GM18502 (cell line): ENCODE data around the gene UBN2.

Experiments
- ATAC-seq: cut with Tn5 transposase; IDR thresholded peaks from one replicate; pipeline ENCODE4 v1.9.1; 2021; ENCODE audit warnings: mild to moderate bottlenecking; ENCODE audit not compliant: unreplicated experiment, poor library complexity

UBN2 gene

DNA sequence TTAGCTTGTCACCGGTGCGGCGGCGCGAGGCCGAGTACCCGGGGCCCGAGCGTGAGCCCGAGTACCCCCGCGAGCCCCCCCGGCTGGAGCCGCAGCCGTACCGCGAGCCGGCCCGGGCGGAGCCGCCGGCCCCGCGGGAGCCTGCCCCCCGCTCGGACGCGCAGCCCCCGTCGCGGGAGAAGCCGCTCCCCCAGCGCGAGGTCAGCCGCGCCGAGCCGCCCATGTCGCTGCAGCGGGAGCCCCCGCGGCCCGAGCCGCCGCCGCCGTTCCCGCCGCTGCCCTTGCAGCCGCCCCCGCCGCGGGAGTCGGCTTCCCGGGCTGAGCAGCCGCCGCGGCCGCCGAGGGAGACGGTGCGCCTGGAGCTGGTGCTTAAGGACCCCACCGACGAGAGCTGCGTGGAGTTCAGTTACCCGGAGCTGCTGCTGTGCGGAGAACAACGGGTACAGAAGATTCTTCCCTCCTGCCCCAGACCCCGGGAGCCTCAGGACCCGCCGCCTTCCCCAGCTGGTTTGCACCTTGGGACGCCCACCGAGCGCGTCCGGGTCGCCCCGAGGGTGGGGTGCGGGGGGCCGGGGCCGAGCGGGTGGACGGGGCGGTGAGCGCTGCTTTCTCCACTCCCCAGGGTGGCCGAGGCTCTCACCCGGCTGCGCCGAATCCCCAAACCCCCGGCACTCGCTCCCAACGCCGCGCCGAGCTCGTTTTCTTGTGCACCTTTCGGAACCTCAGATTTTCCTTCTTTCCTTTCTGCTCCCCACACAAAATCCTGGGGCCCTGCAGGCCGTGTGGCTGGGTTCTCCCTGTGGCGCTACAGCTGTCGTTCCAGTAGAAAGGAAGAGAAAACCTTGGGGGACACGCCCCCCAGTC, 708 bp downstream of the UBN2 start:
- peak; percentile 32 for ATAC-seq

DNA sequence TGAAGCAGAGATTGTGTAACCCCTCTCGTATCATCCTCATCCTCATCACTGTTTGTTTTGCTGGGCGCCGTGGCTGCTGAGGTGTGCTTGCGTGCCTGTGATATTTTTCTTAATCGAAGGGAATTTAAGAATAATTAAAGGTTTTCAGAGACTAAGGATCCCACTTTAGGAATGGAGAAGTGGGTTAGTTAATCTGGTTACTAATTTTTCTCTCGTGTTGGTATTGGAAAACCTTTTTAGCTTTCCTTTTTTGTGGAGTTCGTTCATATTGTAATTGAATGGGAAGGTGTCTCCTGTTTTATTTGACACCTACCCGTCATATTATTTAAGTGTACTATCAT, 1.3 kb downstream of the UBN2 start:
- no peak for ATAC-seq

DNA sequence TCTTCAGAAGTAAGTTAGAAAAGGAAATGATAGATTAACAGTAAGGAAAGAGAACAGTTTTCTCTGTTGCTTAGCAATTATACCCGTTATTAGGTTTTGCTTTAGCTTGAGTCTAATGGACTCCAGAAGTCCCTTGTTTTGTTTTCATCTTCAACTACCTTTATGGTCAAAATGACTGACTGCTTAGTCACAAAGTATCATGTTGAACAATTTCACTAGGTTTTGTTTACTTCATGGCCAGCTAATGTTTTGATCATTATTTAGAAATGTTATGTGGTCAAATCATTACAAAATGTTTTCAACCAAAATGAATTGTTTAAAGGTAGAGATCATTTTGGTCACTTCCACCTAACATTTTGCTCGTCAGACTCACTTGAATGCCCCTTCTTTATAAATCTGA, 1.9 kb downstream of the UBN2 start:
- ATAC-seq = no peak

DNA sequence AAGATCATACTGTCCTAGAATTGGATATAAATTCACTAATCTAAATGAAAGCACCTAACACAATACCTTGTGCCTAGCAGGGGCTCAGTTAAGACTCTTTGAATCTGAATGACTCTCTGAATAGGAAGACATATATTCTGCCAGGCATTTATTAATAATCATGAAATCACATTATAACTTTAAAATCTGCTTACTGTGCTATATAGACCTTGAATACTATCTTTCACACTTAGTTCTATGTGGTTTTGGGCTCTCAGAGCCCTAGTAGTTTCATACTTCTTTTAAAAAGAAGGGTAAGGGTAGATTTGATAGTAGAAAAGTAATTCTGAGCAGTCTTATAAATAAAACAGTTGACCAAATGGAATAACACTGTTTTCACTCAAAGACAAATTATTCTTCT, 10.2 kb downstream of the UBN2 start:
- no peak for ATAC-seq

DNA sequence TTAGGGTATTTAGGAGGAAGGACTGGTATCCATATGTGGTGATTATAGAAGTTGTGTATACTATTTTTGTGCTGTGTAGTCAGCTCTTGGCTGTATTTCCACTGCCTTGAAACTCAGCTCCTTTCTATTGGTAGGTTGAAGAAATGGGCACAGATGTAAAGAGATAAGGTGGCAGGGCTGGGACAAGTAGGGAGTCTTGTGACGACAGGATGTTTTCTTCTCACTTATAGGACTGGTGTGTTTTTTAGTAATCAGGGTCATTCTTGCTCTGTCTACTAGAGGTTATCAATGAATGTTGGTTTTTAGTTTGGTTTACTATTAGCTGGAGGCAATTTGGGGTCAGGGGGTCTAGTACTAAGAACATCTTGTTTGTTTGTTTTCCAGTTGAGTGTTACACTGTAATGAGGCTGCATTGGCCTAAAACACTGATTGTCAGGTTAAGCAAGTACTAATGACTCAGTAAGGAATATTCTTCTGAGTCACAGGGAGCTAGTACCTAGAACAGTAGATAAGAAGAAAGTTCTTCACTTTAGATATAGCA, 11.8 kb downstream of the UBN2 start:
- no peak for ATAC-seq

DNA sequence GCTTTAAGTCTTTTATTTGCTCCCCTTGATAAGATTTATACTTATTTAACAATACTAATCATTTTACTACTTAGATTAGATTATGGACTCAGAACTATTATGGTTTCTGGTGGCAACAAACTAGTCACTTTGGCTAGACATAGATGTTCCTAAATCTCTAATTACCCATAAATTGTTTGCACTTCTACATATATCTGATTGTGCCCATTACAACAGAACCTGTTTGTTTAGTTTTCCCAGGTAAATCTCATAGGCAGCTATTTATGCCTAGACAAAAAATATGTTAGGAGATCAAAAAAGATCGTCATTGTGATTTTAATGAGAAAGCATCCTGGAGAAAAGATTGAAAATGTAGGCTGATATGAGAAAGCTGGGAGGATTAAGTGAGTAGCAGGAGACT, 14.4 kb downstream of the UBN2 start:
- no peak for ATAC-seq

DNA sequence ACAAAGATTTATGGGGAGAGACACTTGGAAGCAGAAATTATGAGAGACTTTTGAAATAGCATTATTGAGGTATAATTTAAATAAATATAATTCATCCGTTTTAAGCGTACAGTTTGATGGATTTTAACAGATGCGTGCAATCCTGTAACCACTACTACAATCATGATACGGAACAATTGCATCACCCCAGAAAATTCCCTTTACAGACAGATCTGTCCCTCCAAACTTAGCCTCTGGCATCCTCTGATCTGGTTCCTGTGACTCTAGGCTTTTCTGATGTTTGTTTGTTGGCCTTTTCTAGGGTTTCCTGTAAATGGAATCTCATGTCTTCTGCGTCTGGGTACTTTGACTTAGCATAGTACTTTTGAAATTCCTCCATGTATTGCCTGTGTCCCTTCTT, 15.5 kb downstream of the UBN2 start:
- ATAC-seq = no peak

DNA sequence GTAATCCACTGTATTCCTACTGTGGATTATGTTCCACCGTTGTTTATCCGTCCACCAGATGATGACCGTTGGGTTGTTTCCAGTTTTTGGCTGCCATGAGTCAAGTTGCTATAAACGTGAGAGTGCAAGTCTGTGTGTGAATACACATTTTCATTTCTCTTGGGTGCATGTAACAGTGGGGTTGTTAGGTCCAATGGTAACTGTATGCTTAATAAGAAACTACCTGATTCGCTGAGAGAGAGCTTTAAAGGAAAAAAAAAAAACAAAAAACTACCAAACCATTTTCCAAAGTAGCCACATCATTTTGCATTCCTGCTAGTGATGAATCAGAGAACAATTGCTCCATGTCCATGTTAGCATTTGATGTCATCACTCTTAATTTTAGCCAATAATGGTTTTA, 15.9 kb downstream of the UBN2 start:
- ATAC-seq = no peak

DNA sequence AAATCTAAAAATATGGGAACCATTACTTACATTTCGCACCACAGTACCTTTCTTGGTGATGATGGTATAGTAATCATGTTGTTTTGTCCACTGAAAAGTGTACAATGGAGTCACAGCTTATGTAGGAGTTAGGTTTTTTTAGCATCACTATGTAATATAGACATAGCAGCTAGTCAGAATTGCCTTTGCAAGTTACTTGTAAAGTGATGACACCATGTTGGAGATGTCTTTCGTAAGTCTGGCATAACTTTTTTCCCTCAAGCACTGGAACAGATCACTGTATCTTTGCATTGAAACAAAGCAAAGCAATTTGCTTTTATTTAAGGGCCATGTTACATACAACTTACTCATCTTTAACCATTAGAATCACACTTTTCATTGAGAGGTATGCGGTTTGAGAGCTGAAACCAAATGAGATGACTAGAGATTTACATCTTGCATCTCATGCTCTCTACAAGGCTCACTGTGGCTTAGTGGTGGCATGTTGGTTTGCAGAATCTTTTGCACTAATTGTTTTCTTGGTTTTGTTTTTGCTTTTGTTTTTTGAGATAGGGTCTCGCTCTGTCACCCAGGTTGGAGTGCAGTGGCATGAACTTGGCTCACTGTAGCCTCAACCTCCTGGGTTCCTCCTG, 18.3 kb downstream of the UBN2 start:
- ATAC-seq = no peak

DNA sequence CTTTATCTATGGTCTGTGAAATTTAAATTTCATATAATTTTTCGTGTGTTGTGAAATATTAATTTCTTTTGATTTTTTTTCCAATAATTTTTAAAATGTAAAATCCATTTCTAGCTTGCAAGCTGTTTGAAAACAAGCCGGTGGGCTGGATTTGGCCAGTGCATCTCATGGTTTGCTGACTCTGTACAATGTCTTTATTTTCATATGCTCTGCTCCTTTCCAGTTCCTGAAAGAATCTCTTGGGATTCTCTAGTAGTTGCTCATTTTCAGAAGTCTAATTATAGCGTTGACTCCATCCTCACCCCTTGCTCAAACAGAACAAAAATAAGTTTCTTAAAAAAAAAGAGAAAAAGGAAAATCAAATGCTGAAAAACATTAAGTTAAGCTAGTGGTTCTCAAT, 21.4 kb downstream of the UBN2 start:
- no peak for ATAC-seq

DNA sequence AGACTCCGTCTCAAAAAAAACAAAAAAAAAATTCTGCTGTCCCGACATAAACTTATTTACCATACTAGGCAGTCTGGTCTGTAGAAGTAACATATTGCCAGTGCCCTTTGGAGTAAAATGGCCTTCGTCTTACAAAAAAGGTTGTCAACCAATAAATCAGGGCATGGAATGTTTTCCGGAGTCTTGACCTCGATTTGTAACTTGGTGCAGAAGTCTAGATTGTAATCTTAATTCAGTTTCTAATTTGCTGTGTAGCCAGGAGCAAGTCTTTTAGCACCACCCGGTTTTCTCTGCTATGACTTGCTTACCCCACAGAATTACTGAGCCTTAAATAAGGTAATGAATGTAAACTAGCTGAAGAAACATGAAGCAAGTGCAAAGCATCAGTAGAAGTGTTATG, 23.2 kb downstream of the UBN2 start:
- no peak for ATAC-seq

DNA sequence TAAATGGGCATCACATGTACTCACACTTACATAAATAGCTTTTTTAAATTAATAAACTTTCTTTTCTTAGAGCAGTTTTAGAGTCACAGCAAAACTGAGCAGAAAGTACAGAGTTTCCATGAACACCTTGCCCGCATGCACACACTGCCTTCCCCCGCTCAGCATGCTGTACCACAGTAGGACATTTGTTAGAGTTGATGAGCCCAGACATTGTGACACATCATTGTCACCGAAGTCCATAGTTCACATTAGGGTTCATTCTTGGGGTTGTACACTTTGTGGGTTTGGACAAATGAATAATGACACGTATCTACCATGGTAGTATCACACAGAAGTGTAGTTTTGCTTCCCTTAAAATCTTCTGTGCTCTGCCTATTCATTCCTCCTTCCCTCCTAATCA, 23.7 kb downstream of the UBN2 start:
- no peak for ATAC-seq

DNA sequence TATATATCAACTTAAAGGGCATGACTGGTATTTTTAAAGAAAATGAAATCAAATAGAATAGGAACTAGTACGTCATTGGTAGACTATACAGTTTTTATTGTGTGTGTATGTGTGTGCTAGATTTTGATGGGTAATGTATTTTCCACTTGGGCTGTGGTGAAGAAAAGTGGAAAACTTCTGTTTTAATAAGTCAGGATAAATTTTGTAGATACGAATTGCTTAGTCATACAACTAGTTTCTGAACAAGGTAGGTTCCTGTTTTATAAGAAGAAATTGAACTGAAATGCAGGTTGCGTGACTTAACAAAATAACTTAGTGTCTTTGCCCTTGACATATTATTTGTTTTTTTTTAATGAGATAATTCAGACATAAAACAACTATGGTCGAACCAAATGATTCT, 24.3 kb downstream of the UBN2 start:
- ATAC-seq = no peak

DNA sequence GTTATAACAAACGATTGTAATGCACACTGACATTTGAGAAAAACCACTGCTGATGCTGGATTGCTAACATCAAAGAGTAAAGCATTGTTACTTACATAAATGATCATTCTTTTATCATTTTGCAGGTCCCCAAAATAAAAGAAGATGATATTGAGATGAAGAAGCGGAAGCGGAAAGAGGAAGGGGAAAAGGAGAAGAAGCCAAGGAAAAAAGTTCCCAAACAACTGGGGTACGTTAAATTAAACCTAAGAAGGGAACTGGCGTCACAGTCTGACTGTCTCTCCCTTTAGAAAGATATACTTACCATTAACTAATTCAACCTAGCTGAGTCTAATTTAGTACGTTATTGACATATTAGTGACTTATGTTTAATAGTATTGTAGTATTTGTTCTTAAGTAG, 28.1 kb downstream of the UBN2 start:
- ATAC-seq = no peak

DNA sequence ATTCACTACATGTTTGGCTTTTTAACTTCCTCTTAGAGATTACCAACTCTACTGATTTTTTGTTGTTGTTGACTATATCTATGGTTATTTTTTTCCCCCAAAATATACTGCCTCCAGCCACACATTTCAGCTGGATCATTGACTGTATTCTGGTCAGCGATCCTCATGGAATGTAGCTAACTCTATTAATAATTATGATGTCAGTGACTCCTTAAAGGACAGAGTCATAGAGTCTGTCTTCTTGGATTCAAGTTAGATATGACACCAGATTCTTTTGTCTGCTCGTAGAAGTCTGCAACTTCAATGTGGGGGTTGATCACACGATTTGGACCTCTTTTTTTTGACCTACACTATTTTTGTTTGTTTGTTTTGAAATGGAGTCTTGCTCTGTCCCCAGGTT, 33.2 kb downstream of the UBN2 start:
- ATAC-seq = no peak

DNA sequence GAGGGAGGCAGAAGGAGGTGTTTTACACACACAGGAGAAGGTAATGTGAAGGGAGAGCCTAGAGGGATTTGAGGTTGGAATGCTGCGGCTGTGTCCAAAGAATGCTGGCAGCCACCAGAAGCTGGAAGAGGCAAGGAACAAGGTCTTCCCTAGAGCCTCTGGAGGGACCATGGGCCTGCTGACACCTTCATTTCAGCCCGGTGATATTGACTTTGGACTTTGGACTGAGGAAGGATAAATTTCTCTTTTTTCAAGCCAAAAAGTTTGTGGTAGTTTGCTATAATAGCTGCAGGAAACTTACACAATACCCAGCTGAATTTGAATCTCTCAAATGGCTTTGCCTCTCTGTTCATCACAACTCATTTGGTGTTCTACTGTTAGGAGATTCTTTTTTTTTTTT, 34.6 kb downstream of the UBN2 start:
- no peak for ATAC-seq

DNA sequence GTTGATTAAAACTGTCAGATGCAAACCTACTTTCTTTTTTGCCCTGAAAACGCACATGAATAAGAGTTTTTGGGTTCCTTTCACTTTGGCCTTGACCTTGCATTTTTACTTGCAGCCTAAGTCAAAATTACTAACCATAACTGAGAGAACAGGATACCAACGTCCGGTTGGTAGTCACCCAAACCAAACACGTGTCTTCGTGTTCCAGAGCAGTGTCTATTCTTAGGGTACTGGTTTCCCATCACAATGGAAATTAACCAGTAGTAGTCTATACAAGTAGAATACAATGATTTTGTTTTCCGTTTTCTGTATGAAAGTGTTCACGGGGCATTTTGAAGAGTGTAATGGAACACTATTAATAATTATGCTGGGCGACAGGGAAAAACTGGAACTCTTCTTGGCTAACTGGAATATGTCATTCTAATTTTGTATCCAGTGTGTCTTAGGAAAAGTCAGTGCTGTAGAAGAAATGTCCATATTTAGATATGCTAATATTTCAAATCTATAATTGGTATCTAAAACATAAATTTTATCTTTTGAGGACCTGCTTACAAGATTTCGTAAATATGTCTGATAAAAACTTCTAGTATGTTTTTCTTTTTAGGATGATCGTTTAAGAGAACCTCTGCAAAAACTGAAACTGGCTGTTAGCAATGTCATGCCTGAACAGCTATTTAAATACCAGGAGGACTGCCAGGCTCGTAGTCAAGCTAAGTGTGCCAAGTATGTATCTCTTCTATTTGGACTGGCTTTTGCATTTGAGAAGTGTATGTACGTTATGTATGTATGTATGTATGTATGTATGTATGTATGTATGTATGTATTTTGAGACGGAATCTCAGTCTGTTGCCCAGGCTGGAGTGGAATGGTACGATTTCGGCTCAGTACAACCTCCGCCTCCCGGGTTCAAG, 40.9 kb downstream of the UBN2 start:
- ATAC-seq = no peak

DNA sequence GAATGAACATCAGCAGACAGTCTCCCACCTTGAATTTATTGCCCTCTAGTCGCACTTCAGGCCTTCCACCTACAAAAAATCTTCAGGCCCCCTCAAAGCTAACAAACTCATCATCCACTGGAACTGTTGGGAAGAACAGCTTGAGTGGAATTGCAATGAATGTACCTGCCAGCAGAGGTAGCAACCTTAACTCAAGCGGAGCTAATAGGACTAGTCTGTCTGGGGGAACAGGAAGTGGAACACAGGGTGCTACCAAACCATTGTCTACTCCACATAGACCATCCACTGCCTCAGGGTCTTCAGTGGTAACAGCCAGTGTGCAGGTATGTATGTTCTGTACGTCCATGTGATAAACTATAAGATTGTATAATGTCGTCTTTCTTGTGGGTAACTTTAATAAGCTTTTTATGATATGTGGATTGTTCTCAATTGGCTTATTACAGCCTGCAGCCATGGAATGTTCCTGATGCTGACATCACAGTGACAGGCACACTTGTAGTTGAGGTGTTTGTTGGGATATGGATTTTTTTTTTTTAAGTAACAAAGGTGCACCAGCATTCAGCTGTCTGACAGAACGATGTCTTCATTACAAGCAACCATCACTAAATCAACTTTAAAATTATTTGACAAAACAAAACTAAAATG, 53.3 kb downstream of the UBN2 start:
- ATAC-seq = no peak

DNA sequence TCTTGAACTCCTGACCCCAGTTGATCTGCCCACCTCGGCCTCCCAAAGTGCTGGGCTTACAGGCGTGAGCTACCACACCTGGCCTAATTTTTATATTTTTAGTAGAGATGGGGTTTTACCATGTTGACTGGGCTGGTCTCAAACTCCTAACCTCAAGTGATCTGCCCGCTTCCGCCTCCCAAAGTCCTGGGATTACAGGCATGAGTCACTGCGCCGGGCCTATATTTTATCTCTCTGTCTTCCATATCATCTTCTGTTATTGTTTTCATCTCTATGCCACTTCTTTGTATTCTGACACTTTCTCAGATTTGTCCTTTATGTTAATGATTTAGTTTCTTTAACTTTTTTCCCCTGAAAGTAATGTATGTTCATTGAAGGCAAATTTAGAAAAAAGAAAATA, 55.1 kb downstream of the UBN2 start:
- no peak for ATAC-seq

DNA sequence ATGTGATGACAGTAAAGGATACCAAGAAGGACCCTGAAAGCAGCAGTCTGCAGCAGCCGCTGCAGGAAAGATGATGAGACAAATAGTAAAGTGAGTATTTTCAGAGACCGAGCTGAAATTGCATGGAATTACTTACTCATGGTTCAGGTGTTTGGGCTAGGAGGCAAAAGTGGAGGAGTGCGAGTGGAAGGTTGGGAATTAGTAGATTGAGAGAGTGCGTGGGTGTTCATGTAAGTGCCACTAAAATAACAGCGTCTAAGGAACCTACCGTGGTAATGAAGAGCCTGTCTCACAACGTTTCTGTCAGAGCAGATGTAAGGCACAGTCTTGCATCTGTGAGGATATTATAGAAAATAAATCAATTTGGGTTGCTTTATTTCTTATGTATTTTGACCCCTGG, 61.8 kb downstream of the UBN2 start:
- no peak for ATAC-seq
